ENCODE measurements around the gene CR1. TPM values are rescaled to one million over a fixed set of nuclear protein-coding genes. Genes with fewer than 3 reads are reported as not detected.

CR1 gene
- total and polyA plus RNA-seq, 2 experiments from 2014 or later = 0.65 to 0.76 TPM

DNA sequence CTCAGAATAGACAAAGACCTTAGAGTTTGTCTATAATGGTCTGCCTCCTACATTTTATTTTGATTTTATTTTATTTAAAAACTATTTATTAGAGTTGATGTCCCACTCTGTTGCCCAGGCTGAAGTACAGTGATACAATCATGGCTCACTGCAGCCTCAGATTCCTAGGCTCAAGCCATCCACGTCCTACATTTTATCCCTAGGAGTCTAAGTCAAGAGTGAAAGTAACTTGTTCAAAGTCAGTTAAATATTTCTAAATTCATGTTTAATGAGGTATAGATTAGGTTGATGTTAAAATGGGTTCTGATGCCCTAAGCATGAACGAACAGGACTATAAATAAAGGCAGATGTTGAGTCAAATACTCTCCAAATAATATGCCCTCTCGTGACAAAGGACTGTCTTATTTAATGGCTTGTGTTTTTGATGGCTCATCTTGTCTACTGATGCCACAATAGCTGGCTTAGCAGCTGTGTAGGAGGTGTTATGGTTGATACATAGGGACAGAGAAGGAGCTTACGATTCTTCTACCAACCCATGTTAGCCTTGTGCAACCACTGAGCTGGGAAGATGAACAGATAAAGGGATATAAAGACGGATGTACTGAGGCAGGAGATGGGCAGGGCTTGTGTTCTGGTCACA lies 83.0 kb downstream of the CR1 start:
- H3K27me3 ChIP-seq (ENCODE audit: insufficient read depth) = no peaks in the 10 kb centered on the region
- ATAC-seq = peak; percentile 13; the same call in 1 of the 3 replicates
- H3K4me1 ChIP-seq (ENCODE audit: insufficient read depth) = peaks cover 6% of the 10 kb centered on the region; the same call in 1 of the 2 replicates
- H3K27ac Mint-ChIP-seq = no peak overlapping the region
- DNase-seq (ENCODE audit: low spot score) = no peak
- TF ChIP-seq STAT1 (IDR thresholded peaks at IDR 0.05; ENCODE audit: unreplicated experiment) = no peak
- no peak for TF ChIP-seq POLR2AphosphoS5 (IDR thresholded peaks at IDR 0.05; ENCODE audit: low read depth)
- no peak for TF ChIP-seq ZNF114 (CRISPR knock-in tag; IDR thresholded peaks at IDR 0.05)
- no peak for TF ChIP-seq CREB1 (CRISPR knock-in tag; IDR thresholded peaks at IDR 0.05; ENCODE audit: low read depth)
- TF ChIP-seq, protein P1, sequence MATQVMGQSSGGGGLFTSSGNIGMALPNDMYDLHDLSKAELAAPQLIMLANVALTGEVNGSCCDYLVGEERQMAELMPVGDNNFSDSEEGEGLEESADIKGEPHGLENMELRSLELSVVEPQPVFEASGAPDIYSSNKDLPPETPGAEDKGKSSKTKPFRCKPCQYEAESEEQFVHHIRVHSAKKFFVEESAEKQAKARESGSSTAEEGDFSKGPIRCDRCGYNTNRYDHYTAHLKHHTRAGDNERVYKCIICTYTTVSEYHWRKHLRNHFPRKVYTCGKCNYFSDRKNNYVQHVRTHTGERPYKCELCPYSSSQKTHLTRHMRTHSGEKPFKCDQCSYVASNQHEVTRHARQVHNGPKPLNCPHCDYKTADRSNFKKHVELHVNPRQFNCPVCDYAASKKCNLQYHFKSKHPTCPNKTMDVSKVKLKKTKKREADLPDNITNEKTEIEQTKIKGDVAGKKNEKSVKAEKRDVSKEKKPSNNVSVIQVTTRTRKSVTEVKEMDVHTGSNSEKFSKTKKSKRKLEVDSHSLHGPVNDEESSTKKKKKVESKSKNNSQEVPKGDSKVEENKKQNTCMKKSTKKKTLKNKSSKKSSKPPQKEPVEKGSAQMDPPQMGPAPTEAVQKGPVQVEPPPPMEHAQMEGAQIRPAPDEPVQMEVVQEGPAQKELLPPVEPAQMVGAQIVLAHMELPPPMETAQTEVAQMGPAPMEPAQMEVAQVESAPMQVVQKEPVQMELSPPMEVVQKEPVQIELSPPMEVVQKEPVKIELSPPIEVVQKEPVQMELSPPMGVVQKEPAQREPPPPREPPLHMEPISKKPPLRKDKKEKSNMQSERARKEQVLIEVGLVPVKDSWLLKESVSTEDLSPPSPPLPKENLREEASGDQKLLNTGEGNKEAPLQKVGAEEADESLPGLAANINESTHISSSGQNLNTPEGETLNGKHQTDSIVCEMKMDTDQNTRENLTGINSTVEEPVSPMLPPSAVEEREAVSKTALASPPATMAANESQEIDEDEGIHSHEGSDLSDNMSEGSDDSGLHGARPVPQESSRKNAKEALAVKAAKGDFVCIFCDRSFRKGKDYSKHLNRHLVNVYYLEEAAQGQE (IDR thresholded peaks at IDR 0.05; ENCODE audit: unreplicated experiment) = no peak
- TF ChIP-seq, protein P2, sequence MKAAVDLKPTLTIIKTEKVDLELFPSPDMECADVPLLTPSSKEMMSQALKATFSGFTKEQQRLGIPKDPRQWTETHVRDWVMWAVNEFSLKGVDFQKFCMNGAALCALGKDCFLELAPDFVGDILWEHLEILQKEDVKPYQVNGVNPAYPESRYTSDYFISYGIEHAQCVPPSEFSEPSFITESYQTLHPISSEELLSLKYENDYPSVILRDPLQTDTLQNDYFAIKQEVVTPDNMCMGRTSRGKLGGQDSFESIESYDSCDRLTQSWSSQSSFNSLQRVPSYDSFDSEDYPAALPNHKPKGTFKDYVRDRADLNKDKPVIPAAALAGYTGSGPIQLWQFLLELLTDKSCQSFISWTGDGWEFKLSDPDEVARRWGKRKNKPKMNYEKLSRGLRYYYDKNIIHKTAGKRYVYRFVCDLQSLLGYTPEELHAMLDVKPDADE (IDR thresholded peaks at IDR 0.05) = no peak
- no peak for TF ChIP-seq EZH2phosphoT487 (IDR thresholded peaks at IDR 0.05; ENCODE audit: unreplicated experiment)
- TF ChIP-seq CTCF (conservative IDR thresholded peaks at IDR 0.05; ENCODE audit: low read depth in 2 of 2) = no peak
- no peak for TF ChIP-seq ZNF462 (CRISPR knock-in tag; IDR thresholded peaks at IDR 0.05)
- no peaks in the 10 kb centered on the region for H4K20me1 ChIP-seq (replicated peaks; ENCODE audit: insufficient read depth)
- no peaks in the 10 kb centered on the region for H3K9me3 Mint-ChIP-seq
- peak overlapping the region; percentile 70 for H2AFZ ChIP-seq
- no peak overlapping the region for H3K4me3 Mint-ChIP-seq
- H3K27ac ChIP-seq (ENCODE audit: low read depth) = no peak overlapping the region
- H3K79me2 ChIP-seq (replicated peaks; ENCODE audit: insufficient read depth) = no peaks in the 10 kb centered on the region
- peaks cover 10% of the 10 kb centered on the region; the same call in 2 of the 3 replicates for H3K4me1 Mint-ChIP-seq
- no peaks in the 10 kb centered on the region for H3F3A ChIP-seq (replicated peaks; ENCODE audit: low read depth)
- no peak overlapping the region for H3K4me3 ChIP-seq
- no peaks in the 10 kb centered on the region for H3K36me3 ChIP-seq (ENCODE audit: insufficient read depth)
- H3K9me2 ChIP-seq (ENCODE audit: insufficient read depth) = no peaks in the 10 kb centered on the region
- H3K4me2 ChIP-seq = no peak overlapping the region
- H3K27me3 Mint-ChIP-seq (ENCODE audit: insufficient read depth, low read depth, poor library complexity) = no peaks in the 10 kb centered on the region
- no peaks in the 10 kb centered on the region for H3K36me3 Mint-ChIP-seq (ENCODE audit: low read depth)

Measured in GM23338 (cell line).